Measurements from ENCODE around the gene OR52I1. TPM values are rescaled to one million over a fixed set of nuclear protein-coding genes. Genes with fewer than 3 reads are reported as not detected.

Gene OR52I1
- polyA plus RNA-seq, 2 of the 4 experiments (the other 2 are of a cell fraction): not detected

- TF ChIP-seq EHMT2 (IDR thresholded peaks at IDR 0.05; ENCODE audit: low read depth): peak; percentile 54; the same call in 1 of the 2 replicates
- no peak for TF ChIP-seq NFE2L2 (conservative IDR thresholded peaks at IDR 0.05; ENCODE audit: low read length)
- TF ChIP-seq CEBPB (IDR thresholded peaks at IDR 0.05): no peak
- TF ChIP-seq MAFK (IDR thresholded peaks at IDR 0.05; ENCODE audit: partially characterized antibody): no peak
- TF ChIP-seq RCOR1 (IDR thresholded peaks at IDR 0.05; ENCODE audit: low read depth, low read length): no peak
- no peak for TF ChIP-seq RAD21 (conservative IDR thresholded peaks at IDR 0.05 in 1 of 2, IDR thresholded peaks at IDR 0.05 in 1 of 2)
- TF ChIP-seq ESRRA (IDR thresholded peaks at IDR 0.05; ENCODE audit: borderline replicate concordance, low read length): no peak
- no peak for TF ChIP-seq JUNB (IDR thresholded peaks at IDR 0.05)
- TF ChIP-seq TP53 (CRISPR knock-in tag; IDR thresholded peaks at IDR 0.05): 0 out of 2 replicates have a peak, but pooled peaks have one; percentile 56
- TF ChIP-seq USF2 (IDR thresholded peaks at IDR 0.05): no peak
- no peak for TF ChIP-seq MAZ (IDR thresholded peaks at IDR 0.05; ENCODE audit: borderline replicate concordance, low read depth, low read length)
- no peak for TF ChIP-seq ZSCAN20 (CRISPR knock-in tag; IDR thresholded peaks at IDR 0.05)
- TF ChIP-seq, protein P1, sequence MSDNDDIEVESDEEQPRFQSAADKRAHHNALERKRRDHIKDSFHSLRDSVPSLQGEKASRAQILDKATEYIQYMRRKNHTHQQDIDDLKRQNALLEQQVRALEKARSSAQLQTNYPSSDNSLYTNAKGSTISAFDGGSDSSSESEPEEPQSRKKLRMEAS (IDR thresholded peaks at IDR 0.05): 0 out of 2 replicates have a peak, but pooled peaks have one; percentile 12
- no peak for TF ChIP-seq NPAS2 (CRISPR knock-in tag; IDR thresholded peaks at IDR 0.05; ENCODE audit: borderline replicate concordance)
- TF ChIP-seq SMC3 (IDR thresholded peaks at IDR 0.05): no peak
- TF ChIP-seq, protein P2, sequence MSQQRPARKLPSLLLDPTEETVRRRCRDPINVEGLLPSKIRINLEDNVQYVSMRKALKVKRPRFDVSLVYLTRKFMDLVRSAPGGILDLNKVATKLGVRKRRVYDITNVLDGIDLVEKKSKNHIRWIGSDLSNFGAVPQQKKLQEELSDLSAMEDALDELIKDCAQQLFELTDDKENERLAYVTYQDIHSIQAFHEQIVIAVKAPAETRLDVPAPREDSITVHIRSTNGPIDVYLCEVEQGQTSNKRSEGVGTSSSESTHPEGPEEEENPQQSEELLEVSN (IDR thresholded peaks at IDR 0.05; ENCODE audit: borderline replicate concordance, low read depth): peak; percentile 37; the same call in 1 of the 2 replicates
- no peak for TF ChIP-seq BHLHE40 (IDR thresholded peaks at IDR 0.05; ENCODE audit: low read depth, low read length)
- TF ChIP-seq SREBF2 (IDR thresholded peaks at IDR 0.05): no peak
- no peak for TF ChIP-seq CHD4 (IDR thresholded peaks at IDR 0.05; ENCODE audit: borderline replicate concordance)
- TF ChIP-seq HDAC2 (IDR thresholded peaks at IDR 0.05): no peak
- no peak for TF ChIP-seq CTCF (IDR thresholded peaks at IDR 0.05)
- no peak for TF ChIP-seq ATOH8 (CRISPR knock-in tag; IDR thresholded peaks at IDR 0.05; ENCODE audit: low read depth)
- TF ChIP-seq RNF2 (IDR thresholded peaks at IDR 0.05; ENCODE audit: borderline replicate concordance, low read depth): no peak
- TF ChIP-seq REST (IDR thresholded peaks at IDR 0.05): no peak
- TF ChIP-seq BCL3 (IDR thresholded peaks at IDR 0.05): no peak; the same call in 2 of the 3 replicates
- no peak for TF ChIP-seq FOXS1 (CRISPR knock-in tag; IDR thresholded peaks at IDR 0.05)
- TF ChIP-seq CBX8 (IDR thresholded peaks at IDR 0.05): no peak
- TF ChIP-seq HOXB5 (CRISPR knock-in tag; IDR thresholded peaks at IDR 0.05): no peak
- TF ChIP-seq NR3C1 (IDR thresholded peaks at IDR 0.05): no peak
- no peak for TF ChIP-seq POLR2AphosphoS2 (conservative IDR thresholded peaks at IDR 0.05; ENCODE audit: low read length)
- no peak for TF ChIP-seq FOSL2 (IDR thresholded peaks at IDR 0.05)
- no peak for TF ChIP-seq FOSL2 (CRISPR knock-in tag; IDR thresholded peaks at IDR 0.05)
These were observed 14.2 kb downstream of the OR52I1 start, which contains the start of gene TRIM68 (continued) for GRCh38 chr11:4607781-4608666.
